Measurements from ENCODE around the gene PLEKHG2. TPM values are rescaled to one million over a fixed set of nuclear protein-coding genes. Genes with fewer than 3 reads are reported as not detected.
"Not testable (repeated sequence)": the region's sequence is repeated elsewhere in the genome, so short reads cannot be mapped to it uniquely, and the experiment has no call there.

PLEKHG2 gene
- total RNA-seq, 1 donor from 2014 or later: 9.0 TPM

DNA sequence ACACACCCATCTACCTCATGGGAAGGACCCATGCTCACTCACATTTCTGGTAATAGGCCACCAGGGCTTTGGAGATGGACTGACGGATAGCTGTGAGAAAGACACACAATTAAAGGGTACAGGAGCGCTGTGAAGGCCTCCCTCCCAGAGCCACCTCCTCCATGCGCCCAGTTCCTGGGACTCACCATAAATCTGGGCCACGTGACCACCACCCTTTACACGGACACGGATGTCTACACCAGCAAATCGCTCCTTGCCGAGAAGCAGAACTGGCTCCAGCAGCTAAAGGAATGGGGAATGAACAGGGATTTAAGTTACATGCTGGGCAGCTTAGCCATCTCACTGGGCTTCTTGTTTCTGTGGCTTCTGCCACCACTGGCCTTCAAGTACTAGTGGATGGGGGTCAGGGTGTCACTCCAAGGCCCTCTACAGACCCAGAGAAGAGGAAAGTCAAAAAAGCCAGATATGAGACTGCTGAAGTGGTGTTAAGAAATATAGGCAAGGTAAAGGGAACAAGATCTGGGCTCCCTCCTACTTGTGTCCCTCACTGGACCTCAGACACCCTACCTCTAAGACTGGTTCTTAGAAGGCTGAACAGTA lies 21.1 kb downstream of the PLEKHG2 start:
- intact Hi-C loops (cut with DNase I): no loop called here
- ATAC-seq (ENCODE audit: poor library complexity): no peak

DNA sequence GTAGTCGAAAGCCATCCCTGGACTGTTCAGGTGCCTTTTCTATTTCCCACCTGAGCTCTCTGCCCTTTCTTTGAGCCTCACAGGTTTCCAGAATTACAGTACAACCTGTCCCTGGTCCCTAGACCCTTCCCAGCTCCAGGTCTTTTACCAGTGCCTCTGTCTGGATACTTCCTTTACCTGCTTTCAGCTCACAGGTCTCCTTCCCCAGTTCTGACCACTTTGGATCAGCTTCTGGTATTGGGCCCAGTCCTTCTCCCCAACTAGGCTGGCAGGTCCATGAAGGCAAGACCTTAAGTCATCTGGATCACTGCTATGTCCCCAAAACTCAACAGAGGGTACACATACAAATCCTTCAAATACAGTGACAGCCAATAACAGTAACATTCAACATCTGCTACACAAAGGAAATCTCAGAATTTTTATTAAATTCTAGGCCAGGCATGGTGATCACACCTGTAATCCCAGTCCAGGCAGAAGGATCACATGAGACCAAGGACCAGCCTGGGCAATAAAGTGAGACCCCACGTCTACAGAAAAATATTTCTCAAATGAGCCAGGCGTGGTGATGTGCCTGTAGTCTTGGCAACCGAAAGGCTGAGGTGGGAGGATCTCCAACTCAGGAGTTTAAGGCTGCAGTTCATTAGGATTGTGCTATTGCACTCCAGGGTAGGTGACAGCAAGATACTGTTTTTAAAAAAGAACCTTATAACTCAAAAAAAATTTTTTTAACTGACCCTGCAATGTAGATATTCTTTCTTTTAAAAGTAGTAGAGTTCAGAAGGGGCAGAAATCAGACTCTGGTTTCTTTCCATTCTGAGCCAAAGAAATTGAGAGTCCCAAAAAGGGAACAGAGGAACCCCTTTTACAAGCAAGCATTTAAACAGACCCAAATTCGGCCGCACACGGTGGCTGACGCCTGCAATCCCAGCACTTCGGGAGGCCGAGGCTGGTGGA lies 21.9 kb downstream of the PLEKHG2 start:
- intact Hi-C loops (cut with DNase I): loop anchor here (5.0 kb wide), 1 partner anchor 108 kb away; the partner anchor contains the start of gene EID2
- ATAC-seq (ENCODE audit: poor library complexity): no peak
- no peak for DNase-seq

More for the DNA sequence above, 21.1 kb downstream of the PLEKHG2 start:
- DNase-seq: no peak

DNA sequence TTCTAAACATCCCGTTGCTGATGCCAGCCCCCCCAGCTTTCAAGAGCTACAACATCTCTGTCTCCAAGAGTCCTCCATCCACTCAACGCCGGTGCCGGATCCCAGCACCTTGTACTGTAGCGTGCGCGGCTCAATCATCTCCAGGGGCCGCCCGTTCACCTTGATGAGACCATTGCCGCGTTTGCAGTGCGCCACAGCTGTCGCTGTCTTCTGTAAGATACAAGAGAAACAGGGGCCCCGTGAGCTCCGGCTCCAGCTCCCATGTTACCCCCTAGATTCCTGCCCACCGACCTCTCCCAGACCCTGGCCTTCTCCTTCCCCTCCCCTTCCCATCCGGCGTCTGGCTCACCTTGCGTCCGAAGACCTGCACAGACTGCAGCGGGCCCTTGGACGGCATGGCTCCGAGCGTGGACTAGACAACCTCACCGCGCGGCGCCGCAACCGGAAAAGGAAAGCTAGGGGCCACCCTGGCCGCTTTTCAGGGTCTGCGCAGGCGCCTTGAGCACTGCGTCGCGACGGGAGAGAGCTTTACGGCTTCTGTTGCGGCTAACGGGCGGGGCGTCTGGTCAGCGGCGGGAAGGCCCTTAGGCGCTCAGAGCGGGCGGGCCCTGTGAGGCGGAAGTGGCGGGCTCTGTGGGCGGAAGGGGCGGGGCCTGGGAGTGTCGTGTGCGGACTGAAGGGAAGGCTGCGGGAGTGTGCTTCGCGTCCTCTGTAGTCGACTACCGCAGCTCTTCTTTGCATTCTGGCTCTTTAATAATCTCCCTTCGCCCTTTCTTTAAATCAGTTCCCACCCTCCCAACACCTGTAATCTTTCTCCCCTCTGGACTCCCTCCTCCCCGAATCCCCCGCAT lies 23.3 kb downstream of the PLEKHG2 start, which contains the start of gene RPS16:
TSS of gene RPS16 (minus strand) at position 451 of the 851 bp plus-strand sequence. CDS start at position 397, 54 bp downstream.
- ATAC-seq (ENCODE audit: poor library complexity): peak; percentile 99
- intact Hi-C loops (cut with DNase I): loop anchor here (5.0 kb wide), 1 partner anchor 107 kb away; the partner anchor contains the start of gene EID2
- peak; percentile 99 for DNase-seq

DNA sequence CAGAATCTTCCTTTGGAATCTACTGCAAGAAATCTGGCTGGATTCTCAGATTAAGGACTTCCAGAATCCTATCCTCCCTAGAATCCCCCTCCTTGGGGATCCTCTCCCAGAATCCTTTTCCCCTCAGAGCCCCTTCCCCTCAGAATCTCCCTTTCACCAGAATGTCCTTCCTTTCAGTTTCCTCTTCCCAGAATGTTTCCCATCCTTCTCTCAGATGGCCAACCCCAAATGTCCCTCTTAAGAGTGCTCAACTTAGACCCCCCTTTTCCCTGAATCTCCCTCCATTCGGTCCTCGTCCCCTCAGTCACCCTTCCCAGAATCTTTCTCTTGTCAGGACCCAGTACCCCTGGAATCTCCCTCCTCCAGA lies 23.9 kb downstream of the PLEKHG2 start:
- DNase-seq (no peak), ATAC-seq (ENCODE audit: poor library complexity) (no peak)
- intact Hi-C loops (cut with DNase I): loop anchor here (5.0 kb wide), 1 partner anchor 106 kb away; the partner anchor contains the start of gene EID2

DNA sequence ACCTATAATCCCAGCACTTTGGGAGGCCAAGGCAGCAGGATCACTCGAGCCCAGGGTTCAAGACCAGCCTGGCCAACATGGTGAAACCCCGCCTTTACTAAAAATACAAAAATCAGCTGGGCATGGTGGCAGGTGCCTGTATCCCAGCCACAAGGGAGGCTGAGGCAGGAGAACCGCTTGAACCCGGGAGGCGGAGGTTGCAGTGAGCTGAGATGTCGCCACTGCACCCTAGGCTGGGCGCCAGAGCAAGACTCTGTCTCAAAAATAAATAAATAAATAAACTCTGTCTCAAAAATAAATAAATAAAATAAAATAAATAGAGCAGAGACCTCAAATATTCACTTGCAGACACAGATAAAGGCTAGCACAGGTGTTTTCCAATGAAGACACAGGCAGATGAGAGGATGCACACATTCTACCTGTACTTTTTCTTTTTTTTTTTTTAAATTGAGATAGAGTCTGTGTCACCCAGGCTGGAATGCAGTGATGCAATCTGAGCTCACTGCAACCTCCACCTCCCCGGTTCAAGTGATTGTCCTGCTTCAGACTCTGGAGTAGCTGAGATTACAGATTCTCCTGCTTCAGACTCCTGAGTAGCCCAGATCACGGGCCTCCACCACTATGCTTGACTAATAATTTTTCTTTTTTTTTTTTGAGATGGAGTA lies 25.9 kb downstream of the PLEKHG2 start:
- DNase-seq (no peak), ATAC-seq (ENCODE audit: poor library complexity) (no peak)
- intact Hi-C loops (cut with DNase I): loop anchor here (5.0 kb wide), 1 partner anchor 104 kb away; the partner anchor contains the start of gene EID2

DNA sequence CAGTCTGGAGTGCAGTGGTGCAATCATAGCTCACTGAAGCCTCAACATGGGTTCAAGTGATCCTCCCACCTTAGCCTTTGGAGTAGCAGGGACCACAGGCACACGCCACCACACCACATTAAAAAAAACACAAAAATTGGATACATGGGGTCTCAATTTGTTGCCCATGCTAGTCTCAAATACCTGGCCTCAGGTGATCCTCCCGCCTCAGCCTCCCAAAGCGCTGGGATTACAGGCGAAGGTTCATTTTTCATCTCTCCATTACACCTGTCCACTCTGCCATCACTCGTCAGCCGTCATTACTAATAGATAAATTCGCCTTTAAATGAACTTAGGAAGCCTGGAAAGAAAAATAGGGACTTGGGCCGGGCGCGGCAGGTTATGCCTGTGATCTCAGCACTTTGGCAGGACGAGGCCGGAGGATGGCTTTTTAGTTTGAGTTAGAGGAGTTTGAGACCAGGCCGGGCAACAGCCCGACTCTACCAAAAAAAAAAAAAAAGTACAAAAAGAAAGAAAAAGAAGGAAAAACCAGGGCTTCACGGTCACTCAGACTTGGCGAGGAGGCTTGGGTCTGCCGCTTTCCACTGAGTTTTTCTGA lies 32.2 kb downstream of the PLEKHG2 start:
- ATAC-seq (ENCODE audit: poor library complexity) (peak; percentile 13), DNase-seq (no peak)
- intact Hi-C loops (cut with DNase I): no loop called here

DNA sequence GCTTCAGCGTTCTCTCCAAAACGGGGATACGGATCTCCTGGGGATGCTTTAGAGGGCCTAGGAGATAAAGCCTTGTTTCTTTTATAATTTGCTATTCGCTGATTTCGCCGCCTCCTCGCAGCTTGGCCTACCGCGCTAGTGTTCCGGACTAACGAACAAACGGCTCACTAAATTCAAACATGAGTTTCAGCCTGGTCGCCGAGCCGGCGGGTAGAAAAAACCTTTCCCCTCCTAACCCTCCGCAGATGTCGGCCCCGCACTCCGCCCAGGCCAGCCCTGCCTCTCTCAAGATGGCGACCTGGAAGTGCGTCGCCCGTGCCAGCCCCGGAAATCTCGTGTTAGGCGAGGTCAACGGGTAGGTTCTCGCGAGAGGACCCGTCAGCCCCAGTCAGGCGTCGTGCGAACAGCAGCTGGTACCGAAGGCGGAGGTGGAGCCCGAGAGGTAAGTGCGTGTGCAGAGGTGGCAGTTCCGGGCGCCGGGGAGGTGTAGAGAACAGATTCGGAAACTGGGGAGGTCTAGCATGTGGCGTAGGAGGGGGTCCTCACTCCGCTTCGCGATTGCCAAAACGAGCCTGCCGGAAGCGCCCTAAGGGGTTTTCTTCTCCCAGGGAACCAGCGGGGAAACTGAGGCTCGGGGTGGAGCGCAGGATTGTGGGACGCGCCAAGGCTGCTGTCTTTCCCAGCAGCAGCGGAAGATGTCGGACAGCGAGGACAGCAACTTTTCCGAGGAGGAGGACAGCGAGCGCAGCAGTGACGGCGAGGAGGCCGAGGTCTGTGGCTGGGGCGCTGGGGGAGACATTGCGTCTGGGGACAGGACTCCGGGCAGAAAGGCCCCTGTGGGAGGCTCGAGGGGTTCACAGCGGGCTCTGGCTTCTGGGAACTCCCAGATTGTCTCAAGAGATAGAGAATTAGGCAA lies 33.0 kb downstream of the PLEKHG2 start, which contains the start of gene SUPT5H:
TSS of gene SUPT5H (plus strand) at position 387 of the 916 bp plus-strand sequence. CDS start at position 696, 309 bp downstream.
- intact Hi-C loops (cut with DNase I): no loop called here
- ATAC-seq (ENCODE audit: poor library complexity): peak; percentile 99
- peak; percentile 98 for DNase-seq

DNA sequence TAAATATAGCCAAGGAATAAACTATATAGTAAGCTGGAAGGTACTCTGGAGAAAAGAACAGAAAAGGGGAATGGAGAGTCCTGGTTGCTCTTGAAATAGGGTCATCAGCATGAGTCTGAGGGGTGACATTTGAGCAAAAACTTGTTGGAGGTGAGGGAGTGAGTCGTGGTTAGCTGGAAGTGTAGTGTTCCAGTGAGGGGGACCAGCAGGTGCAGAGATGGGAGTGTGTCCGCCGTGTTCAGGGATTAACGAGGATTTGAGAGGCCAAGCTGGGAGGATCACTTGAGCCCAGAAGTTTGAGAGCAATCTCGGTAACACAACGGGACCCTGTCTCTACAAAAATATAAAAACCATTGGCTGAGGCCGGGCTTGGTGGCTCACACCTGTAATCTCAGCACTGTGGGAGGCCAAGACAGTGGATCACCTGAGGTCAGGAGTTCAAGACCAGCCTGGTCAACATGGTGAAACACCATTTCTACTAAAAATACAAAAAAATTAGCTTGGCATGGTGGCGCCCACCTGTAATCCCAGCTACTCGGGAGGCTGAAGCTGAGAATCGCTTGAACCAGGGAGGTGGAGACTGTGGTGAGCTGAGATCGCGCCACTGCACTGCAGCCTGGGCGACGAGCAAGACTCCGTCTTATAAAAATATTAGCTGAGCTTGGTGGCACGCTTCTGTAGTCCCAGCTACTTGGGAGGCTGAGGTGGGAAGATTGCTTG lies 34.1 kb downstream of the PLEKHG2 start:
- ATAC-seq (ENCODE audit: poor library complexity) (no peak), DNase-seq (no peak)
- intact Hi-C loops (cut with DNase I): no loop called here

DNA sequence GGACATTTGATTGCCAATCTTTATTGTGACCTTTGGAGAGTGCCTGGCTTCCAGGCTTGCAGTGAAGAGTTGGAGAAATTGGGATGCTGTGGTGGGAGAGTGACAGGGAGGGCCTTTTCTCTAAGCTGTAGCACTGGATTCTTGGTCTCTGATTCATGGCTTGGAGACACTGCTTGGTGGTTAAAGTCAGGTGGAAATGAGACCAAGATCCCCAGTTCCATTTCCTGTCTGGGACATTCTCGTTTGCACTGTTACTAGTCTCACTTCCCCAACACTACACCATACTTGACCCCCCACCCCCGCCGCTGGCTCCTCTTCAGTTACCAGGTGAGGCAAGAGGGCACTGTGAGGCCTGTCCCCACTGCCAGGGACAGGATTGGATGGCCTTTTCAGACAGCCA lies 35.8 kb downstream of the PLEKHG2 start:
- ATAC-seq (ENCODE audit: poor library complexity) (no peak), DNase-seq (no peak)
- intact Hi-C loops (cut with DNase I): no loop called here

DNA sequence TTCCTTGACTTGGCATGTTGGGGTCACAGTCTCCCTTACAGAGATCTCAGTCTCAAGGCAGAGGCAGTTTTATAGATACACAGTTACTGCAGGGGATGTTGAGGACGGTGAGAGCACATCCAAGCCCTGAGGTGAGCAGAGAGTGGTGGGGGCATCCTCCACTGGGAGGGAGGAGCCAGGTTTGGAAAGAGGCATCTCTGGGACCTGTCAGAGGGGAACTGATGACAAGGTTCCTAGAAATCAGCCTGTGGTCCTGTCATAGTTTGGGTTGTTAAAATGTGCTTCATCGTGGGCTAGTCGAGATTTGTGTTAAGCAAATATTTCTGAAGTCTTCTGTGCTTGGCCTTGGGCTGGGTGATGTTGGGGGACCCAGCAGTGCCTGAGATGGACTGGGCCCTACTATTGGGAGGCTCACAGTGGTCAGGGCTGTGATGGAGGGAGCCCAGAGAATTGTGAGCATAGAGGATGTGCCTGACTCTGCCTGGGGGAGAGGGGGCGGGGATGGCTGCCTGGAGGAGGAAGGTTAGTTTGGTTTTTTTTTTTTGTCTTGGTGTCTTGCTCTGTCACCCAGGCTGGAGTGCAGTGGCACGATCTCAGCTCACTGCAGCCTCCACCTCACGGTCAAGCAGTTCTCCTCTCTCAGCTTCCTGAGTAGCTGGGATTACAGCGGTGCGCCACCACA lies 36.8 kb downstream of the PLEKHG2 start:
- ATAC-seq (ENCODE audit: poor library complexity) (no peak), DNase-seq (no peak)
- intact Hi-C loops (cut with DNase I): no loop called here

DNA sequence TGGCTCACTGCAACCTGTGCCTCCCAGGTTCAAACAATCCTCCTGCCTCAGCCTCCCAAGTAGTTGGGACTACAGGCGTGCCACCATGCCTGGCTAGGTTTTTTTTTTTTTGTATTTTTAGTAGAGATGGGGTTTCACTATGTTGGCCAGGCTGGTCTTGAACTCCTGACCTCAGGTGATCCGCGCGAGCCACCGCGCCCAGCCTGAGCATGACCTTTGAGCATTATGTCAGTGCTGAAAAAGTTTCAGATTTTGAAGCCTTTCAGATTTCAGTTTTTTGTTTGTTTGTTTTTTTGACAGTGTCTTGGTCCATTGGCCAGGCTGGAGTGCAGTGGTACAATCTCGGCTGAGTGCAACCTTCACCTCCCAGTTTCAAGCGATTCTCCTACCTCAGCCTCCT lies 38.8 kb downstream of the PLEKHG2 start:
- DNase-seq; intact Hi-C loops (cut with DNase I); ATAC-seq (ENCODE audit: poor library complexity): not testable (repeated sequence)

DNA sequence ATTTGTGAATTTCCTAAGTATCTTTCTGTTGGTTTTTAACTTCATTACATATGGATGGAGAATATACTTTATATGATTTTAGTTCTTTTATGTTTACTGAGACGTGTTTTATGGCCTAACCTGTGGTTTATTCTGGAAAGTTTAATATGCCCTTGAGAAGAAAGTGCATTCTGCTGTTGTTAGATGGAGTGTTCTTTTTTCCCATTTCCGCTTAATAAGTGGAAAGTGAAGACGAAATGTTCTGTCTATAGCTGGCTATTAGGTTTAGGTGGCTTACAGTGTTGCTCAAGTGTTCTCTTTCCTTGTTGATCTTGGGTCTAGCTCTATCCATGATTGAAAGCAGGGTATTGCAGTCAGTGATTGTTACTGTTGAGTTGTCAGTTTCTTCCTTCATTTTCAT lies 50.9 kb downstream of the PLEKHG2 start:
- no peak for DNase-seq
- no peak for ATAC-seq (ENCODE audit: poor library complexity)
- intact Hi-C loops (cut with DNase I): no loop called here

DNA sequence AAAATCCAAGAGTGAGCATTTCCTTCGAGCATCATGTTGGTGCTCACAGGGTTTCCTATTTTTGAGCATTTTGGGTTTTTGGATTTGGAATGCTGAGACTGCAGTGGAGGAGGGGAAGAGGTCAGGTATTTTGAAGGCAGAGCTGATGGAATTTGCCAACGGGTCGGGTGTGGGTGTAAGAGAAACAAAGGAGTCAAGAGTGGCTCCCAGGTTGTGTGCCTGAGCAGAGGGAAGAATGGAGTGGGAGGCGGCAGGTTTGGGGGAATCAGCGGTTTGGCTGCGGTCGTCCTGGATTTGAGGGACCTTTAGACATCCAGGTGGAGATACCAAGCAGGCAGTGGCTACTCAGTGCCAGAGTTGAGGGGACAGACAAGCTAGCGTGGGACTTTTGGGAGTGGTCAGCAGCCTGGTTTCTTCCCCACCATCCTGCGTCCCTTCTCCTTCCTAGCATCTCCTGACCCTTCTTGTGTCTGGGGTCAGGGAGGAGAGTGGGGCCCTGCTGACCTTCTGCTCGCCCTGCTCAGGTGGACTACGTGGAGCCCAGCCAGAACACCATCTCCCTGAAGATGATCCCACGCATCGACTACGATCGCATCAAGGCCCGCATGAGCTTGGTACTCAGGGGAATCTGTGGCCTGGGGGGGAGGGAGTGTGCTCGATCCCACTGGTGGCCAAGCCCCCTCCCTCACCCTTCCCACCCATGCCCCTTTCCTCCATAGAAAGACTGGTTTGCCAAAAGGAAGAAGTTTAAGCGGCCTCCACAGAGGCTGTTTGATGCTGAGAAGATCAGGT lies 53.7 kb downstream of the PLEKHG2 start:
- intact Hi-C loops (cut with DNase I): no loop called here
- DNase-seq (no peak), ATAC-seq (ENCODE audit: poor library complexity) (no peak)

DNA sequence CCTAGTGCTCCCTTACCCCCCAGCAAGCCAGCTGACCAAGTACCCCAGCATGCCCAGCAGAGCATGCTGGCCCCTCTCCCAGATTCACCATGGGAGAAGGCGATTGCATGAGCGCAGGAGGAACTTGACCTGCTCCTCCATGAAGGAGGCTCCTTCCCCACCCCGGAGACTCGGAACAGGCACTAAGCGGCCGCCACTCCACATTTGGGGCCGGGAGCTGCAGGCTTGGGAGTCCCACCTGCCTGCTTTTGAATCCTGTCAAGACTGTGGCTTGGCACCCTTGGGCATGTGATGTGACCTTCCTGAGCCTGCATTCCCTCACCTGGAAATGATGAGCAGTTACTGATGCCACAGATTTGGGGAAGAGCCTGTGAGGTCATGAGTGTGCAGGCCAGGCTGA lies 55.5 kb downstream of the PLEKHG2 start:
- no peak for ATAC-seq (ENCODE audit: poor library complexity)

DNA sequence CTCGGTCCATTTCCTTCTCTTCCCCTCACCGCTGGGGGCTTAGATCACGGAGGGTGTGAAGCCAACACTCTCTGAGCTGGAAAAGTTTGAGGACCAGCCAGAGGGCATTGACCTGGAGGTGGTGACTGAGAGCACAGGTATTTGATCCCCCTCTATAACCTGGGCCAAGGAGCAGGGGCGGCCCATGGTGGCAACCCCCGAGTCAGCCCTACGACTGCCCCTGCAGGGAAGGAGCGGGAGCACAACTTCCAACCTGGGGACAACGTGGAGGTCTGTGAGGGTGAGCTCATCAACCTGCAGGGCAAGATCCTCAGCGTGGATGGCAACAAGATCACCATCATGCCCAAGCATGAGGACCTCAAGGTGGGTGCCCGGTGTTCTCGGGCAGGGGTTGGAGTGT lies 56.6 kb downstream of the PLEKHG2 start:
- no peak for DNase-seq
- intact Hi-C loops (cut with DNase I): no loop called here
- ATAC-seq (ENCODE audit: poor library complexity): no peak

More for the DNA sequence above, 55.5 kb downstream of the PLEKHG2 start:
- DNase-seq: no peak
- intact Hi-C loops (cut with DNase I): no loop called here
